PFSK-1 (cell line): Measurements from ENCODE around the gene CELF4.

Source experiments
- FOXP2 ChIP-seq: optimal IDR thresholded peaks from 2 replicates; pipeline ENCODE3; 2011; ENCODE audit warnings: borderline replicate concordance, control low read depth, inconsistent platforms; ENCODE audit not compliant: insufficient read depth; ENCODE audit errors: extremely low read length, extremely low read depth
- POLR2AphosphoS5 ChIP-seq: IDR thresholded peaks from 2 replicates; pipeline ENCODE4 v1.6.1; 2012; ENCODE audit warnings: low read depth, mild to moderate bottlenecking, control low read depth, low read length, moderate library complexity
- REST ChIP-seq, 2 experiments: IDR thresholded peaks; 2 replicates each; pipeline versions ENCODE4 v1.6.1 to v1.8.0; 2011 to 2012; ENCODE audit warnings: low read depth in 2 of 2, low read length in 2 of 2, control low read depth in 1 of 2, inconsistent platforms in 1 of 2, mild to moderate bottlenecking in 1 of 2, moderate library complexity in 1 of 2; ENCODE audit not compliant: insufficient read depth in 1 of 2
- SIN3A ChIP-seq: IDR thresholded peaks from 2 replicates; pipeline ENCODE4 v1.6.1; 2012; ENCODE audit warnings: mild to moderate bottlenecking, low read length, moderate library complexity, borderline replicate concordance; ENCODE audit not compliant: insufficient read depth
- TAF1 ChIP-seq: IDR thresholded peaks from 2 replicates; pipeline ENCODE4 v1.6.1; 2012; ENCODE audit warnings: low read length, control low read depth, borderline replicate concordance; ENCODE audit not compliant: insufficient read depth

Gene CELF4

DNA sequence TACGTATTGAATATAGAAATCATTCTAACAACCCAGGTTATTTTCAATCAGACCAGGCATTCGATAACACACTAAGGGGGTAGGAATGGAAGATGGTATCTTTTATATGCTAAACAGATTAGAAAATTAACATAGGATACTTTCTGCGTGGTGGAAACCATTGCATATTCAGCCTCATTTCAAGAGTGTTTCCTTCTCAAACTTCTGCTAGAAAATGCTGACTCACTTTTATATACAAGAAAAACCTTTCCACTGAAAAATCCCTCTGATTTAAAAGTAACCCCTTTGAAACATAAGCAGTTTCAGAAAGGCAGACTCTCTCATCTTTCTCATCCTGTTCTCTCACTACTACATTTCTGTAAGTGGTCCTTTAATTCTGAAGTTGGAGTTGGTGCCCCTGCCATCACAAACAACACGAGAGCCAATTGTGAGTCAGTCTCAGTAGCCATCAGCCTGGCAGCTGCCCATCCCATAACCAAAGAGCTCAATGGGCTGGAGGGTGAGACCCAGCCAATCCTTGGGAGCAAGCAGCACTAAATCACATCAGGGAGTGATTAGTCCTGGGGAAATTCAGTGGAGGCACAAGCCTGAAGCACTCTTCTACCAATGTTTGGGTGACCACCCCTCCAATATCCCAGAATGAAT lies 343.1 kb downstream of the CELF4 start:
- TF ChIP-seq TAF1, result no peak
- TF ChIP-seq REST (IDR thresholded peaks at IDR 0.05; ENCODE audit: insufficient read depth in 1 of 2, low read depth in 2 of 2, low read length in 2 of 2), result no peak
- TF ChIP-seq FOXP2, result no peak
- no peak for TF ChIP-seq SIN3A
- TF ChIP-seq POLR2AphosphoS5, result no peak

GRCh38 chr18:37219257-37219656 lies 346.3 kb downstream of the CELF4 start:
- TF ChIP-seq POLR2AphosphoS5 (no peak), FOXP2 (no peak), TAF1 (no peak), SIN3A (no peak), REST (IDR thresholded peaks at IDR 0.05; ENCODE audit: insufficient read depth in 1 of 2, low read depth in 2 of 2, low read length in 2 of 2) (no peak)

- no peak for TF ChIP-seq FOXP2
- TF ChIP-seq REST (IDR thresholded peaks at IDR 0.05; ENCODE audit: insufficient read depth in 1 of 2, low read depth in 2 of 2, low read length in 2 of 2), result no peak
- TF ChIP-seq TAF1, result no peak
- no peak for TF ChIP-seq SIN3A
- TF ChIP-seq POLR2AphosphoS5, result no peak
Observed at GRCh38 chr18:37218022-37218590, 347.5 kb downstream of the CELF4 start.

- TF ChIP-seq FOXP2, result no peak
- no peak for TF ChIP-seq SIN3A
- no peak for TF ChIP-seq REST (IDR thresholded peaks at IDR 0.05; ENCODE audit: insufficient read depth in 1 of 2, low read depth in 2 of 2, low read length in 2 of 2)
- TF ChIP-seq TAF1, result no peak
- no peak for TF ChIP-seq POLR2AphosphoS5
Observed at GRCh38 chr18:37210781-37211180, 354.8 kb downstream of the CELF4 start.

DNA sequence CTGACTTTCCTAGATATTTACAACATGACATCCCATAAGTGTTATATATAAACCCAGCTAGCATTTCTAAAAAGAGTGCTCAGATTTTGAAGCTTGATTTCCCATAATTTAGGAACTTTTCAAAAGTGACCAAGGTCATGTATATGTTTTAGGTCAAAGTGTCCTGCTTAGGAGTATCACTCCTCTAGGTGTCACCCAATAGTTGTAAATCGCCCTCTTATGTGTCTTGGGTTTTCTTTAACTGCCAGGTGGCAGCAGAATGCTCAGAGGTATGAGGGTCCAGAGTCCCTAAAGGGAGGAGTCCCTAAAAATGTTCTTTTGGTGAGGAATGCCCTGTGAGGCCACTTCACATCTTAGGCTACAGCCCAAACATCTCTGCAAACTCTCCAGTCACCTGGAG lies 358.3 kb downstream of the CELF4 start:
- no peak for TF ChIP-seq POLR2AphosphoS5
- no peak for TF ChIP-seq FOXP2
- no peak for TF ChIP-seq TAF1
- no peak for TF ChIP-seq SIN3A
- no peak for TF ChIP-seq REST (IDR thresholded peaks at IDR 0.05; ENCODE audit: insufficient read depth in 1 of 2, low read depth in 2 of 2, low read length in 2 of 2)
